Esophagus squamous epithelium (tissue), 5 donors: ENCODE data around the gene ASAH2. TPM values are rescaled to one million over a fixed set of nuclear protein-coding genes. Genes with fewer than 3 reads are reported as not detected.
"Not testable (repeated sequence)": the region's sequence is repeated elsewhere in the genome, so short reads cannot be mapped to it uniquely, and the experiment has no call there.

Experiments used
- DNase-seq: peaks from one replicate; lab custom pipeline; 2025; lab: John Stamatoyannopoulos, UW
- H3K27ac ChIP-seq, 4 donors: fragments of 200-600 bp; sonication (generic); one replicate each; pipeline ENCODE4 v1.5.1; 2016 to 2019; ENCODE audit warnings: mild to moderate bottlenecking in 1 of 4
- H3K27me3 ChIP-seq, 4 donors: fragments of 200-600 bp; sonication (generic); 1 replicate in 3 of 4; 2 replicates in 1 of 4; pipeline versions ENCODE4 v1.5.1 to v1.6.0; 2017 to 2021; ENCODE audit warnings: antibody characterized with exemption in 1 of 4
- H3K36me3 ChIP-seq, 3 donors: fragments of 200-600 bp; sonication (generic); one replicate each; pipeline ENCODE4 v1.5.1; 2016 to 2019
- H3K4me1 ChIP-seq, 3 donors: fragments of 200-600 bp; sonication (generic); one replicate each; pipeline ENCODE4 v1.5.1; 2017 to 2019
- H3K4me3 ChIP-seq, 4 donors: fragments of 200-600 bp; sonication (generic); 1 replicate in 3 of 4; 2 replicates in 1 of 4; pipeline ENCODE4 v1.5.1; 2016 to 2019; ENCODE audit warnings: mild to moderate bottlenecking in 2 of 4, moderate library complexity in 1 of 4
- H3K9me3 ChIP-seq, 3 donors: fragments of 200-600 bp; sonication (generic); one replicate each; pipeline ENCODE4 v1.5.1; 2016 to 2019
- CTCF ChIP-seq, 6 experiments: fragments of 450-650 bp in 4 of 6; fragments of 200-600 bp in 2 of 6; sonication (generic) in 2 of 6; IDR thresholded peaks; one replicate each; pipeline ENCODE4 v1.5.1; 2016 to 2019; ENCODE audit warnings: antibody characterized with exemption in 6 of 6, mild to moderate bottlenecking in 4 of 6, moderate library complexity in 4 of 6
- POLR2A ChIP-seq, 4 donors: fragments of 450-650 bp; IDR thresholded peaks; one replicate each; pipeline ENCODE4 v1.6.1; 2017; ENCODE audit warnings: antibody characterized with exemption in 4 of 4, mild to moderate bottlenecking in 4 of 4, moderate library complexity in 3 of 4
- WGBS, 2 donors: methylation state at CpG; one replicate each; pipeline ENCODE4 v1.1.5; 2018; 5-methylcytosine and 5-hydroxymethylcytosine counted together
- intact Hi-C: fragments of 100-400 bp; cut with DNase I; formaldehyde crosslinking; loops from one replicate; pipeline ENCODE4 v1.15.0; 2022
- total RNA-seq, 4 donors: library from RNA; depleted of rRNA; stranded (reverse); fragments of >200 nt; gene quantifications; one replicate each; pipeline ENCODE4 v1.1.0, GENCODE V29; 2016
- donor health status: DM: yes; HTN: yes; CAD: no.

The ASAH2 gene
- total RNA-seq, 4 donors from 2014 or later: 0.32 to 5.9 (median 0.54) TPM

GRCh38 chr10:50248598-50248997 lies 2.7 kb downstream of the ASAH2 start:
- H3K4me1 ChIP-seq: no peaks in the 10 kb centered on the region
- no peaks in the 10 kb centered on the region for H3K36me3 ChIP-seq
- no peak for DNase-seq
- H3K4me3 ChIP-seq: no peak overlapping the region
- no peak for TF ChIP-seq POLR2A (IDR thresholded peaks at IDR 0.05)
- no peak for TF ChIP-seq CTCF (IDR thresholded peaks at IDR 0.05)
- peaks cover 0 to under 1% (median 0%) of the 10 kb centered on the region in 4 donors for H3K27me3 ChIP-seq
- H3K9me3 ChIP-seq: no peaks in the 10 kb centered on the region
- intact Hi-C loops: no loop called here
- no peak overlapping the region for H3K27ac ChIP-seq
- WGBS, 2 donors: 87 to 89% methylated on average over 5 of the region's 5 CpGs

- Histone ChIP-seq H3K27ac (no peak overlapping the region), H3K4me1 (no peaks in the 10 kb centered on the region), H3K4me3 (no peak overlapping the region), H3K9me3 (no peaks in the 10 kb centered on the region), H3K27me3 (peaks cover 0 to 4% (median 0%) of the 10 kb centered on the region in 4 donors), H3K36me3 (no peaks in the 10 kb centered on the region)
- WGBS, 2 donors: 33 to 55% methylated on average over 3 of the region's 3 CpGs
- TF ChIP-seq CTCF (IDR thresholded peaks at IDR 0.05) (no peak), POLR2A (IDR thresholded peaks at IDR 0.05) (no peak)
- DNase-seq: no peak
- intact Hi-C loops: no loop called here
Measured at GRCh38 chr10:50248062-50248461, 3.3 kb downstream of the ASAH2 start.

- Histone ChIP-seq H3K36me3 (no peaks in the 10 kb centered on the region), H3K4me3 (no peak overlapping the region), H3K27me3 (peaks cover 0 to 10% (median 0%) of the 10 kb centered on the region in 4 donors), H3K4me1 (peaks cover 0 to 5% (median 0%) of the 10 kb centered on the region in 3 donors), H3K9me3 (no peaks in the 10 kb centered on the region), H3K27ac (no peak overlapping the region)
- DNase-seq: no peak
- TF ChIP-seq CTCF (IDR thresholded peaks at IDR 0.05) (no peak), POLR2A (IDR thresholded peaks at IDR 0.05) (no peak)
- intact Hi-C loops: no loop called here
Measured at GRCh38 chr10:50244201-50244600, 7.1 kb downstream of the ASAH2 start.

GRCh38 chr10:50242777-50243176 lies 8.5 kb downstream of the ASAH2 start:
- WGBS, 2 donors: 50 to 74% methylated on average over 4 of the region's 4 CpGs

GRCh38 chr10:50241478-50241877 lies 9.8 kb downstream of the ASAH2 start:
- intact Hi-C loops, H3K4me3 ChIP-seq, H3K9me3 ChIP-seq, DNase-seq, H3K36me3 ChIP-seq, H3K4me1 ChIP-seq, H3K27ac ChIP-seq: not testable (repeated sequence)
- H3K27me3 ChIP-seq: peaks cover 0 to 24% (median 0%) of the 10 kb centered on the region in 4 donors
- WGBS, 2 donors: 94% methylated on average over 1 of the region's 1 CpG

More at GRCh38 chr10:50242777-50243176, 8.5 kb downstream of the ASAH2 start:
- no peak overlapping the region for H3K4me3 ChIP-seq
- no peak for TF ChIP-seq CTCF (IDR thresholded peaks at IDR 0.05)
- no peak for TF ChIP-seq POLR2A (IDR thresholded peaks at IDR 0.05)
- intact Hi-C loops: no loop called here
- H3K27ac ChIP-seq: no peak overlapping the region
- no peaks in the 10 kb centered on the region for H3K36me3 ChIP-seq
- no peaks in the 10 kb centered on the region for H3K9me3 ChIP-seq
- H3K27me3 ChIP-seq: peaks cover 0 to 15% (median 0%) of the 10 kb centered on the region in 4 donors
- DNase-seq: no peak
- H3K4me1 ChIP-seq: peaks cover 0 to 5% (median 0%) of the 10 kb centered on the region in 3 donors

- H3K27me3 ChIP-seq: peaks cover 0 to 19% (median 0%) of the 10 kb centered on the region in 4 donors
- intact Hi-C loops: no loop called here
- no peaks in the 10 kb centered on the region for H3K9me3 ChIP-seq
- no peak overlapping the region for H3K4me3 ChIP-seq
- 62 to 64% methylated on average over 4 of the region's 4 CpGs for WGBS, 2 donors
- no peaks in the 10 kb centered on the region for H3K36me3 ChIP-seq
- TF ChIP-seq CTCF (IDR thresholded peaks at IDR 0.05): no peak
- TF ChIP-seq POLR2A (IDR thresholded peaks at IDR 0.05): no peak
- no peak overlapping the region for H3K27ac ChIP-seq
- DNase-seq: no peak
- H3K4me1 ChIP-seq: no peaks in the 10 kb centered on the region
Measured at GRCh38 chr10:50234486-50234885, 16.8 kb downstream of the ASAH2 start.
